ENCODE data around the gene KRTAP12-4. TPM values are rescaled to one million over a fixed set of nuclear protein-coding genes. Genes with fewer than 3 reads are reported as not detected.

Gene KRTAP12-4
- polyA plus RNA-seq, 1 donor from 2014 or later, result not detected

DNA sequence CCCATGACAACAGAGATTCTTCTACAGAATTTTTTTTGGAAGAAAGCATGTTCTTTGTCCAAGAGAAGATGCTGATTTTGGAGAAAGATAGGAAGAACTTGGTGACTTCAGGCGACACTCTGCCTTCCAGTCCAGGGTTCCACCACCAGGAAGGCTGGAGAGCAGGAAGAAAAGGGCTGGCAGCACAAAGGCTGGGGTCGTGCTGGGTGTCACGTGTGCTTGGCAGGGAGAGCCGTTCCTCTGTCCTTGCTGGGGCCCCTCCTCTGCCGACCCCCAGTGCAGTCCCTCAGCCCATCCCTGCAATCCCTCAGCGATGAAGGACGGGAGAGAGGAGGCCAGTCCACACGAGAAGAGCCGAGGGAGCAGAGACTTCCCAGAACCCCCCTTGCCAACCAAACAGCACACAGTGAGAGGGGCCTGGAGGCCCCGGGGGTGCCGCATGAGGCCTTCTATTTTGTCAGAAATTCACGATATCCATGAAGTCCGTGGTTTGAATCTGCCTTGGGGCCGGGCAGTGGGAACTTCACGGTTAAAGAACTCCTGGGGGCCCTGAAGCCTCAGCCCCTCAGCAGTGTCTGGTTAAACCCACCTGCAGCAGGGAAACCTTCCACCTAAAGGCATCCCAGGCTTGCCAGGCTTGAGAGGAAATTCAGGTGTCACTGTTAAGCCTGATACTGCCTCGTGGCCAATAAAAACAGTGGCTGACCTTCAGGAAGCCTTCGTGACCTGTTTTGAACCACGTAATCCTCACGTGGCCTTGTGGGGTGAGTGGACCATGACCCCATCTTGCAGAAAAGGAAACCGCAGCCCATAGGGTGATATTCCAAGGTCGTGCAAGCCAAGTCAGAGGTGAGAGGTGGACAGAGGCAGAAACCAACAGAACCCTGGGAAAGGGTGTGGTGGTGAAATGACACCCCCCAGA, 45.9 kb upstream of the KRTAP12-4 start:
- H3F3A ChIP-seq (ENCODE audit: insufficient read depth, low read length, poor library complexity, severe bottlenecking), result no peaks in the 10 kb centered on the region

DNA sequence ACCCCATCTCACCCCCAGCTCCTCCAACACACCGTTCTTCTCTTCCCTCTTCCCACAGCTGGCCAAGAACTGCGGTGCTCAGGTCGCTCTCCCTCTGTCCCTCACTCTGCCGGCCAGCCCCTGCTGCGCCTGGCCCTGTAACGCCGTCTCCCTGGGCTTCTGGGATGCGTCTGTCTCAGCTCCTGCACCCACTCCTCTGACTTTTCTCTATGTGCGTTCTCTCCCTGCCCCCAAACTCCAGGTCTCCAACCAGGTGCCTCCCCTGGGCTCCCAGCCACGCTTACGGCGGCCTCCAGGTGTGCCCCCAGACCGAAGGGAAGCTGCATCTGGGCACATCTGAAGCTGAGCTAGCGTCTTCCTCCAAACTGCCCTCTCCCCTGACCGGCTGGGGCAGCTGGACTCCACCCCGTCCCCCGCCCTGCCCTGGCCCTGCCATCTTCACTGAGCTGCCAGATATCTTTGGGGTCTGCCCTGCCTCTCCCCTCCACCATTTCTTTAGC, 45.1 kb upstream of the KRTAP12-4 start:
- no peak overlapping the region for H3K4me2 ChIP-seq (ENCODE audit: low read length)
- no peaks in the 10 kb centered on the region for H3K36me3 ChIP-seq (ENCODE audit: insufficient read depth, low read length)
- no peaks in the 10 kb centered on the region for H3K79me2 ChIP-seq (replicated peaks; ENCODE audit: insufficient read depth, low read length)
- no peaks in the 10 kb centered on the region for H3F3A ChIP-seq (ENCODE audit: insufficient read depth, low read length, poor library complexity, severe bottlenecking)
- TF ChIP-seq REST (IDR thresholded peaks at IDR 0.05; ENCODE audit: borderline replicate concordance) (no peak), POLR2AphosphoS5 (IDR thresholded peaks at IDR 0.05) (no peak), MXI1 (conservative IDR thresholded peaks at IDR 0.05; ENCODE audit: poor library complexity, severe bottlenecking) (no peak)
- no peak overlapping the region for H3K4me3 ChIP-seq (ENCODE audit: low read length)
- H3K9ac ChIP-seq (ENCODE audit: low read length), result no peak overlapping the region
- no peak overlapping the region for H3K27ac ChIP-seq (ENCODE audit: low read length)
- H4K20me1 ChIP-seq (ENCODE audit: insufficient read depth), result no peaks in the 10 kb centered on the region
- H3K9me3 ChIP-seq (ENCODE audit: low read length), result no peaks in the 10 kb centered on the region
- no peak overlapping the region for H2AFZ ChIP-seq (ENCODE audit: low read depth, low read length)
- peaks cover 13% of the 10 kb centered on the region for H3K27me3 ChIP-seq (ENCODE audit: insufficient read depth, low read depth, low read length)
- H3K9me2 ChIP-seq (ENCODE audit: insufficient read depth, low read length), result no peaks in the 10 kb centered on the region

More for the DNA sequence above, 45.9 kb upstream of the KRTAP12-4 start:
- Histone ChIP-seq H2AFZ (ENCODE audit: low read depth, low read length) (no peak overlapping the region), H3K9me2 (ENCODE audit: insufficient read depth, low read length) (no peaks in the 10 kb centered on the region), H3K4me3 (ENCODE audit: low read length) (no peak overlapping the region), H3K27me3 (ENCODE audit: insufficient read depth, low read depth, low read length) (peaks cover 16% of the 10 kb centered on the region), H3K36me3 (ENCODE audit: insufficient read depth, low read length) (no peaks in the 10 kb centered on the region), H3K4me2 (ENCODE audit: low read length) (no peak overlapping the region), H3K9me3 (ENCODE audit: low read length) (no peaks in the 10 kb centered on the region), H3K27ac (ENCODE audit: low read length) (no peak overlapping the region), H3K9ac (ENCODE audit: low read length) (no peak overlapping the region), H3K79me2 (replicated peaks; ENCODE audit: insufficient read depth, low read length) (no peaks in the 10 kb centered on the region), H4K20me1 (ENCODE audit: insufficient read depth) (no peaks in the 10 kb centered on the region)
- TF ChIP-seq EZH2 (IDR thresholded peaks at IDR 0.05; ENCODE audit: borderline replicate concordance, insufficient read depth, low read length, poor library complexity, severe bottlenecking), result no peak

- no peak overlapping the region for H2AFZ ChIP-seq (ENCODE audit: low read depth, low read length)
These were observed 43.6 kb upstream of the KRTAP12-4 start for GRCh38 chr21:44697811-44698734.

More at GRCh38 chr21:44697811-44698734, 43.6 kb upstream of the KRTAP12-4 start:
- Histone ChIP-seq H3K36me3 (ENCODE audit: insufficient read depth, low read length) (no peaks in the 10 kb centered on the region), H3K27me3 (ENCODE audit: insufficient read depth, low read depth, low read length) (no peaks in the 10 kb centered on the region), H3K9ac (ENCODE audit: low read length) (no peak overlapping the region), H3K9me2 (ENCODE audit: insufficient read depth, low read length) (no peaks in the 10 kb centered on the region), H3K79me2 (replicated peaks; ENCODE audit: insufficient read depth, low read length) (no peaks in the 10 kb centered on the region), H3K4me3 (ENCODE audit: low read length) (no peak overlapping the region), H3F3A (ENCODE audit: insufficient read depth, low read length, poor library complexity, severe bottlenecking) (no peaks in the 10 kb centered on the region), H3K4me2 (ENCODE audit: low read length) (no peak overlapping the region), H3K9me3 (ENCODE audit: low read length) (peaks cover 3% of the 10 kb centered on the region), H3K27ac (ENCODE audit: low read length) (no peak overlapping the region), H4K20me1 (ENCODE audit: insufficient read depth) (no peaks in the 10 kb centered on the region)
- no peak for TF ChIP-seq MXI1 (conservative IDR thresholded peaks at IDR 0.05; ENCODE audit: poor library complexity, severe bottlenecking)
- no peak for TF ChIP-seq SMC3 (conservative IDR thresholded peaks at IDR 0.05; ENCODE audit: poor library complexity)
- TF ChIP-seq CTCF (IDR thresholded peaks at IDR 0.05; ENCODE audit: poor library complexity, severe bottlenecking), result no peak
- TF ChIP-seq TAF1 (IDR thresholded peaks at IDR 0.05; ENCODE audit: low read depth), result no peak
- TF ChIP-seq RAD21 (conservative IDR thresholded peaks at IDR 0.05), result no peak
- no peak for TF ChIP-seq REST (IDR thresholded peaks at IDR 0.05; ENCODE audit: borderline replicate concordance)
- TF ChIP-seq EP300 (conservative IDR thresholded peaks at IDR 0.05; ENCODE audit: poor library complexity, severe bottlenecking), result no peak
- no peak for TF ChIP-seq EZH2 (IDR thresholded peaks at IDR 0.05; ENCODE audit: borderline replicate concordance, insufficient read depth, low read length, poor library complexity, severe bottlenecking)
- no peak for TF ChIP-seq POLR2AphosphoS5 (IDR thresholded peaks at IDR 0.05)

Measured in neural cell (in vitro differentiated cells).